HT-29 (cell line): ENCODE data around the gene CDHR4. TPM values are rescaled to one million over a fixed set of nuclear protein-coding genes. Genes with fewer than 3 reads are reported as not detected.
A peak's percentile ranks its signal among the peaks of the same experiment; 100 is the strongest.
"Not testable (repeated sequence)": the region's sequence is repeated elsewhere in the genome, so short reads cannot be mapped to it uniquely, and the experiment has no call there.

Experiments
- DNase-seq: peaks from one replicate; pipeline ENCODE4 v3.0.0-alpha.2; 2015; ENCODE audit warnings: low spot score
- total RNA-seq: library from RNA; depleted of rRNA; stranded (reverse); fragments of >200 nt; shearing (Covaris generic); gene quantifications from 2 replicates; pipeline ENCODE4 v1.2.3, GENCODE V29; 2014; rRNA removed

The CDHR4 gene
- 0.15 and 0.34 TPM in 2 replicates for total RNA-seq

- DNase-seq, result peak; percentile 70
These were observed at the start of gene CDHR4 for GRCh38 chr3:49799761-49800160. TSS of gene CDHR4 (minus strand) at chr3:49799873. CDS start at chr3:49799812, 61 bp downstream.

- DNase-seq, result no peak
These were observed 46.0 kb upstream of the CDHR4 start for GRCh38 chr3:49845694-49846093.

GRCh38 chr3:49844464-49845183 is 45.0 kb upstream of the CDHR4 start:
- no peak for DNase-seq

- DNase-seq, result no peak
These were observed 43.3 kb upstream of the CDHR4 start for GRCh38 chr3:49842843-49843517.

- DNase-seq, result no peak
These were observed 42.1 kb upstream of the CDHR4 start for GRCh38 chr3:49841806-49842205.

- peak; percentile 17 for DNase-seq
These were observed 41.5 kb upstream of the CDHR4 start for GRCh38 chr3:49841126-49841696.

- DNase-seq, result no peak
These were observed 40.7 kb upstream of the CDHR4 start for GRCh38 chr3:49840388-49840787.

GRCh38 chr3:49839193-49839809 is 39.6 kb upstream of the CDHR4 start:
- peak; percentile 76 for DNase-seq

GRCh38 chr3:49831341-49831740 is 31.7 kb upstream of the CDHR4 start:
- DNase-seq, result no peak

GRCh38 chr3:49826016-49826415 is 26.3 kb upstream of the CDHR4 start:
- DNase-seq, result no peak

GRCh38 chr3:49823131-49823530 is 23.5 kb upstream of the CDHR4 start:
- not testable (repeated sequence) for DNase-seq

GRCh38 chr3:49813497-49814174 is 14.0 kb upstream of the CDHR4 start, which contains the start of gene UBA7:
TSS of gene UBA7 (minus strand) at chr3:49813953. CDS start at chr3:49813787, 166 bp downstream.
- DNase-seq, result no peak

- DNase-seq, result no peak
These were observed 13.3 kb upstream of the CDHR4 start for GRCh38 chr3:49812916-49813496.

GRCh38 chr3:49807431-49808114 is 7.9 kb upstream of the CDHR4 start:
- no peak for DNase-seq

GRCh38 chr3:49806850-49807249 is 7.2 kb upstream of the CDHR4 start:
- DNase-seq, result no peak

- DNase-seq, result no peak
These were observed 6.4 kb upstream of the CDHR4 start for GRCh38 chr3:49805897-49806701.

- DNase-seq, result peak; percentile 39
These were observed 5.7 kb upstream of the CDHR4 start for GRCh38 chr3:49805367-49805782.

GRCh38 chr3:49804141-49805041 is 4.7 kb upstream of the CDHR4 start:
- no peak for DNase-seq
